Stromal cell of bone marrow (primary cell): Measurements from ENCODE around the gene SSUH2.

Experiments used
- DNase-seq: peaks from one replicate; pipeline ENCODE4 v3.0.0-alpha.2; 2012; ENCODE audit warnings: low read depth

SSUH2 gene

GRCh38 chr3:8641472-8641871 lies 3.1 kb downstream of the SSUH2 start:
- no peak for DNase-seq

DNA sequence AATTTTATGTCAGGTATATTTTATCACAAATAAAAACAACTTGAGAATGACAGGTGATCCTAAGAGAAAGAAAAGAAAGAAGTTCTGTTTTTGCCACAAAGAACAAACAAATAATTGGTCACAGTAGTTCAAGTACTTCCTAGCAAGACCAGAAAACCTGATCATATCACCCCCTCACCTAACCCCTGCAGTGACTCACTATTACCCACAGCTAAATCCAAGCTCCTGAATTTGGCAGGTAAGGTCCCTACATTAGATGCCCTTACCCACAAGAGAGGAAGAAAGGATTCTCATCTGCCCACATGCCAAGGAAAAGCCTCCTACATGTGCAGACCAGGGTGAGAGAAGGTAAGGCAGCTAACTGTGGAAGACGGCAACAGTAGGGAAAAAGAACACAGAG lies 4.4 kb downstream of the SSUH2 start:
- DNase-seq, result no peak

DNA sequence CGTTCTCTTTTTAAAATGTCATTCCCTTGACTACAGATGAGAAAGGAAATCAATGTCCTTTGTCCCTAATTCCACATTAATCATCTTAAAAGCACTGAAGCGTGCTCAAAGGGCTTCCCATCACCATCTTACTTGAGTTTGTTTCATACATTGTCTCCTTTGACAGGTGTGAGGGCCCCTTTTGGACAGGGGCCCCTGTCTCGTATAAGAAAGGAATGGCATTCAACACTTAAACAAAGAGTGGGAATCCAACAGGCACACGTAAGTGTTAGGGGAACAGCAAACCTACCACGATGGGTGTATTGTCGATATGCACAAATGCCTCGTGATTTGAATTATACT lies 5.0 kb downstream of the SSUH2 start:
- DNase-seq, result no peak

DNA sequence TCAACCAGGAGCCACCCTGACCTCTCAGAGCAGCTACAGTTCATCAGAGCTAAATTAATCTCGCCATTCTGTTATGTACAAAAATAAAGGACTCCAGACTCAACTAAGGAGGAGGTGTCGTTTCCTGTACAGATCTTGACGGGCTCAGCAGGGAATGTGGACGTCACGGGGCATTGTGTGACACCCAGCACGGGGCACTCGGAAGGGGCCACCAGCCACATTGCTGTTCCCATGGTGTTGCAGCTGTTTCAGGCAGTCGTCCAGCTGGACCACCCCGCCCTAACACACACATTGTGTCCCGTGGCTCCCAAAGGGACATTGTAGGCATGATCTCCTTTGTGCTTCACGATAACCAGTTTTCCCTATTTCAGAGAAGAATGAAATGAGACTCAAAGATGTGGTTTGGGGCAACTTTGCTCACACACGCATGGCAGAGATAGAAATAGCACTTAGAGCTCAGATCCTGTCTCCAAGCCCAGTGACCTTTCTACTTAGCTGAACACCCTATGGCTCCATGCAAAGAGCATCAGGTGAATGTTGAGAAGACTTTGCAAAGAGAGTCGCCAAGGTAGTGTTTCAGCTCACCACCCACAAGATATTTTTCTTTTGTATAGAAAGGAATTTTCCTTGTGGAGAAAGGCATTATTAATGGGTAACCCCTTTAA lies 5.5 kb downstream of the SSUH2 start:
- no peak for DNase-seq

DNA sequence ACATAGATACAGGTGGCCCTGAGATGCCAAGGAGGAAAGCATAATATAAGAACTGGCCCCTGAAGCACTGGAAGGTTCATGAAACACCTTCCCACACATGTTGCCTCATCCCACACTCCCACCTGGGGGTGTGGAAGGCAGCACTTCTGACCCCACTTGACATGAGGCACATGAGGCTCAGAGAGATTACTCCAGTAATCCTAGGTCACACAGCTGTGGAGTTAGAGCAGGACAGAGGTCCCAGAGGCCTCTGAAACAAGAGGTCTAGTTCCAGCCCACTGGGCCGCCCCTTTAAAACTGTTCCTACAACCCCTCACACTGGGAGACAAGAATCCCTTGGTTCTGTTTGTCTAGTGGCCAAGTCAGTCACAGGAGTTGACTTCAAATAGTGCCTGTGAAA lies 7.2 kb downstream of the SSUH2 start:
- DNase-seq, result no peak

- DNase-seq, result no peak
These were observed 9.0 kb downstream of the SSUH2 start for GRCh38 chr3:8635631-8636030.

GRCh38 chr3:8635125-8635524 lies 9.5 kb downstream of the SSUH2 start:
- no peak for DNase-seq

- DNase-seq, result no peak
These were observed 12.0 kb downstream of the SSUH2 start for GRCh38 chr3:8632402-8633237.

DNA sequence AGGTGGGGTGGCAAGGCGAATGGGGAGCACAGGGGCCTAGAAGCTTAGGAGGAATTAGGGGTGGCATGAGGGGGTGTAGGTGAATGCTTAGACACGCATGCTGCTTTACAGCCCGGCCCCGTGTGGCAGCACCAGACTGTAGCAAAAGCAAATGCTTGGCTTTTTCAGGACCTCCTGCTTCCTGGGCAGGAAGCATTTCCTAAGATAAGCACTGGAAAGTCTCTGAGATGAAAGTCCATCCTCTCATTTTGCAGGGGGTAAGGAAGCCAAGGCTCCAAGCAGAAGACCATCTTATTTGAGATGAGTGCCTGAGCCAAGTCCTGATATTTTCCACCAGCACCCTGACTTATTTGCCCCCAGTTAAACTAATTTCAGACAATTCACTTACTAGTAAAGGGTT lies 12.9 kb downstream of the SSUH2 start:
- DNase-seq, result no peak

GRCh38 chr3:8629151-8630021 lies 15.2 kb downstream of the SSUH2 start:
- DNase-seq, result peak; percentile 76

- DNase-seq, result no peak
These were observed 16.6 kb downstream of the SSUH2 start for GRCh38 chr3:8627949-8628348.

- DNase-seq, result no peak
These were observed 17.2 kb downstream of the SSUH2 start for GRCh38 chr3:8627201-8627940.

DNA sequence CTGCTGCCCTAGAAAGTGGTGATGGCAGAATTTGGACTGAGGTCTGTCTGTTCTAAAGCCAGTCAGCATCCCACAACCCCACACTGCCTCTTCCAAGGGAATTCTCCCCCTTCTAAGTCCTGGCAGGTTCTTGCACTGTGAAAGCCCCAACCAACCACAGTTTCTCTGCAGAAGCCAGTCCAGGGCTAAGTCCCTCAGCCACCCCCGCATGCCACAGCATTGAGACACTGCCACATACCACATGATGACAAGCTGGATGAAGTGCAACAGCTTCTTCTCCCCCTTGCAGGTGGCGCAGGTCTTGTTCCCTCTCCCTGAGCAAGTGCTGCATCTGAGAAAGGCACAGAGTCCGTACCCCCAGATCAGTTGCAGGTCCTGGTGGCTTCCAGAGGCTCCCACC lies 18.6 kb downstream of the SSUH2 start:
- DNase-seq, result no peak

DNA sequence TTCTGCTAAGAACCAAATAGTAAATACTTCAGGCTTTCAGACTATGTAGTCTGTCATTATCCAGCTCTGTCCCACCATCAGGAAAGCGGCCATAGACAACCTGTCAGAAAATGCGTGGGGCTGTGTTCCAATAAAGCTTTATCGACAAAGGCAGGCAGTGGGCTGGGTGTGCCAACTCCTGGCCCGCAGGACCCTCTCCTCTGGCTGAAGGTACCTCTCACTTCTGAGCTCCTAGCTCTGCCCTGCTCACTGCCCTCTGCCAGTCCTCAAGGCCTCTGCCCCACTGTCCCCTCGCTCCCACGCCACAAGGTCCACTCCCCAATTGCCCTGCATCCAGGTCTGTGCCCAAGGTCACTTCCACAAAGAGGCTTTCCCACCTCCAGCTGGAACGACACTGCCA lies 20.0 kb downstream of the SSUH2 start:
- no peak for DNase-seq

GRCh38 chr3:8623741-8624140 lies 20.9 kb downstream of the SSUH2 start:
- no peak for DNase-seq

- peak; percentile 27 for DNase-seq
These were observed 21.5 kb downstream of the SSUH2 start for GRCh38 chr3:8622873-8623691.

DNA sequence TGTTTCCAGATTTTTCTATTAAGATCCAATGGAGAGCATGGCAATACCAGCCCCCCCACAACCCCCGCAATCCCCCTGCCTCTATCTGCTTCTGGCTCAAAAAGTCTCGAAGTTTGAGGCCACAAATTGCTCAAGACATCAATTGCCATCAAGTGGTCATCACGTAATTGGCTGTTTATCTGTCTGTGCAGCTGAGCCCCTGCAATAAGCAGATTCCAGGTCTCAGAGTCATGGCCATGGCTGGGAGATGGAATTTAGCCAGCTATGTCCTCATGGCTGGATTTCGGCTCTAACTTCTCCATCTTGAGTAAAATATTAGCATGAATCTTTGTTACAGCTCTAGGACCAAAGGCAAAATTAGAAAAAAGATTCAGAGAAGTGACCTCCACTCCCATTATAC lies 22.7 kb downstream of the SSUH2 start:
- peak; percentile 69 for DNase-seq

- DNase-seq, result no peak
These were observed 23.5 kb downstream of the SSUH2 start for GRCh38 chr3:8621141-8621540.

- DNase-seq, result no peak
These were observed 25.1 kb downstream of the SSUH2 start for GRCh38 chr3:8619548-8619947.

DNA sequence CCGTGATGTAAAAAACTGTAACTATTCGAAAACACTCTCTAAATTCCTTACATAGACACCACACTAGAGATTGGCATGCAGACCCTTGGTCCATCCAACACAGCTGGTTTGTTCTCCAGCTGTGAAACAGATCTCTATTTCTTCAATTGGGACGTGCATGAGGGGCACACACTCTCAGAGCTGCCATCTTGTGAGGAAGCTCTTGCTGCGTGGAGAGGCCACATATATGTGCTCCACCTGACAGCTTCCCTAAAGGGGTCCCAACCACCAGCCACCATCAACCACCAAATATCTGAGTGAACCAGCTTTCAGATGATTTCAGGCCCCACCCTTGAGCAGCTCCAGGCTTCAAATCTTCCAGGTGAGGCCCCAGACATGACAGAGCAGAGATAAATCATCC lies 25.6 kb downstream of the SSUH2 start:
- DNase-seq, result no peak

DNA sequence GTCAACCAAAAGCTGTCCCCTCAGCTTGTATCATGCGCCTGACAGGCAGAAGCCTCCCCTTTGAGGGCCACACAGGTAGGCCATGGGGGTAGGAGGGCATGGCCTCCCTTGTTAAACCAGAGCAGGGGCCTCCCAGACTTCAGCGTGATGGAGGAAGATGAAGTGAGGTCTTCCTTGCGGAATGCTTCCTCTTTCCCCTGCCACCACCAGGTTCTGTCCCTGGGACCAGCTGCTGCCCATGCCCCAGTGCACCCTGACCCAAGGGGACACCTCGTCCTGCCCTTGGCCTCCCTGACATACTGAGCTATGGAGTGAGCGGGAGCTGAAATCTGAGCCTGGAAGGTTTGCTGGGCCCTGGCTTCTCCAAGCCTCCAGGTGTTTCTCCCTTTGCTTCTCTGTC lies 26.7 kb downstream of the SSUH2 start:
- DNase-seq, result no peak
